SK-MEL-5 (cell line): ENCODE results near the gene TSC22D3. TPM values are rescaled to one million over a fixed set of nuclear protein-coding genes. Genes with fewer than 3 reads are reported as not detected.

Experiments
- total RNA-seq: library from RNA; depleted of rRNA; stranded (reverse); fragments of >200 nt; shearing (Covaris generic); gene quantifications from 2 replicates; pipeline ENCODE4 v1.2.3, GENCODE V29; 2014; rRNA removed

TSC22D3 gene
- total RNA-seq, 1 experiment from 2014 or later: 24.9 TPM

Other genes with a start within 250 kb of the TSC22D3 start
- gene PRPS1, start 147.3 kb downstream of the TSC22D3 start, total RNA-seq: 39.8 and 39.9 TPM in 2 replicates
- not detected in 2 replicates for gene NCBP2L, start 1.9 kb upstream of the TSC22D3 start, total RNA-seq
- not detected in 2 replicates for gene MID2, start 50.1 kb upstream of the TSC22D3 start, total RNA-seq
- 0.24 TPM in 1 of 2 replicates, not detected in the other for gene TEX13B, start 206.6 kb upstream of the TSC22D3 start, total RNA-seq